ENCODE results near the gene MAP3K9.

MAP3K9 gene

GRCh38 chr14:70742316-70742715 is 67.0 kb downstream of the MAP3K9 start:
- Histone ChIP-seq H3K9me3 (ENCODE audit: control insufficient read depth, low read length) (no peaks in the 10 kb centered on the region), H3K36me3 (ENCODE audit: control insufficient read depth, insufficient read depth, low read length) (no peaks in the 10 kb centered on the region), H3K4me2 (ENCODE audit: low read length) (no peak overlapping the region), H3K79me2 (no peaks in the 10 kb centered on the region), H3K27me3 (ENCODE audit: control insufficient read depth, insufficient read depth, low read length) (no peaks in the 10 kb centered on the region), H3K9ac (no peak overlapping the region), H3K4me3 (ENCODE audit: low read depth, low read length) (no peak overlapping the region), H3K27ac (no peak overlapping the region), H2AFZ (no peak overlapping the region), H3K4me1 (no peaks in the 10 kb centered on the region)
- no peak for TF ChIP-seq CTCF (IDR thresholded peaks at IDR 0.05)

- Histone ChIP-seq H3K27me3 (ENCODE audit: control insufficient read depth, insufficient read depth, low read length) (no peaks in the 10 kb centered on the region), H3K4me2 (ENCODE audit: low read length) (no peak overlapping the region), H3K9ac (no peak overlapping the region), H2AFZ (no peak overlapping the region), H3K4me3 (ENCODE audit: low read depth, low read length) (no peak overlapping the region), H3K9me3 (ENCODE audit: control insufficient read depth, low read length) (no peaks in the 10 kb centered on the region), H3K4me1 (no peaks in the 10 kb centered on the region), H3K79me2 (no peaks in the 10 kb centered on the region), H3K36me3 (ENCODE audit: control insufficient read depth, insufficient read depth, low read length) (no peaks in the 10 kb centered on the region), H3K27ac (no peak overlapping the region)
- TF ChIP-seq CTCF (IDR thresholded peaks at IDR 0.05), result no peak
These were observed 67.8 kb downstream of the MAP3K9 start for GRCh38 chr14:70741482-70741881.

- no peak overlapping the region for H3K4me3 ChIP-seq (ENCODE audit: low read depth, low read length)
- no peaks in the 10 kb centered on the region for H3K79me2 ChIP-seq
- no peak overlapping the region for H3K4me2 ChIP-seq (ENCODE audit: low read length)
- H3K9ac ChIP-seq, result no peak overlapping the region
- no peaks in the 10 kb centered on the region for H3K36me3 ChIP-seq (ENCODE audit: control insufficient read depth, insufficient read depth, low read length)
- no peaks in the 10 kb centered on the region for H3K27me3 ChIP-seq (ENCODE audit: control insufficient read depth, insufficient read depth, low read length)
- no peaks in the 10 kb centered on the region for H3K4me1 ChIP-seq
- H3K9me3 ChIP-seq (ENCODE audit: control insufficient read depth, low read length), result no peaks in the 10 kb centered on the region
- H3K27ac ChIP-seq, result no peak overlapping the region
- TF ChIP-seq CTCF (IDR thresholded peaks at IDR 0.05), result no peak
- no peak overlapping the region for H2AFZ ChIP-seq
These were observed 74.3 kb downstream of the MAP3K9 start for GRCh38 chr14:70735043-70735442.

GRCh38 chr14:70731447-70732239 is 77.7 kb downstream of the MAP3K9 start:
- Histone ChIP-seq H3K4me3 (ENCODE audit: low read depth, low read length) (no peak overlapping the region), H3K27me3 (ENCODE audit: control insufficient read depth, insufficient read depth, low read length) (no peaks in the 10 kb centered on the region), H3K4me2 (ENCODE audit: low read length) (no peak overlapping the region), H3K4me1 (no peaks in the 10 kb centered on the region), H3K9me3 (ENCODE audit: control insufficient read depth, low read length) (no peaks in the 10 kb centered on the region), H3K36me3 (ENCODE audit: control insufficient read depth, insufficient read depth, low read length) (no peaks in the 10 kb centered on the region), H3K9ac (no peak overlapping the region), H3K79me2 (no peaks in the 10 kb centered on the region), H3K27ac (no peak overlapping the region), H2AFZ (no peak overlapping the region)
- TF ChIP-seq CTCF (IDR thresholded peaks at IDR 0.05), result no peak

- H3K9ac ChIP-seq, result no peak overlapping the region
- no peak overlapping the region for H3K4me2 ChIP-seq (ENCODE audit: low read length)
- H3K9me3 ChIP-seq (ENCODE audit: control insufficient read depth, low read length), result no peaks in the 10 kb centered on the region
- H3K79me2 ChIP-seq, result no peaks in the 10 kb centered on the region
- no peaks in the 10 kb centered on the region for H3K36me3 ChIP-seq (ENCODE audit: control insufficient read depth, insufficient read depth, low read length)
- H3K27ac ChIP-seq, result no peak overlapping the region
- H2AFZ ChIP-seq, result no peak overlapping the region
- H3K27me3 ChIP-seq (ENCODE audit: control insufficient read depth, insufficient read depth, low read length), result no peaks in the 10 kb centered on the region
- H3K4me3 ChIP-seq (ENCODE audit: low read depth, low read length), result no peak overlapping the region
- TF ChIP-seq CTCF (IDR thresholded peaks at IDR 0.05), result no peak
- H3K4me1 ChIP-seq, result no peaks in the 10 kb centered on the region
These were observed 78.9 kb downstream of the MAP3K9 start for GRCh38 chr14:70730393-70730792.

Data from parathyroid adenoma (tissue), 2 donors.